ENCODE data around the gene TMEM42. TPM values are rescaled to one million over a fixed set of nuclear protein-coding genes. Genes with fewer than 3 reads are reported as not detected.

TMEM42 gene
- total RNA-seq, 1 experiment from 2014 or later: 12.3 TPM

- BruUV-seq (replicated peaks): no TSS peak
- DNase-seq: no peak
- Mint-ChIP-seq H3K36me3 (ENCODE audit: insufficient read depth, unreplicated experiment) (peaks cover 4% of the 10 kb centered on the region), H3K27me3 (ENCODE audit: unreplicated experiment) (no peaks in the 10 kb centered on the region), H3K4me3 (ENCODE audit: low read depth, unreplicated experiment) (no peak overlapping the region), H3K27ac (ENCODE audit: unreplicated experiment) (no peak overlapping the region), H3K4me1 (ENCODE audit: low read depth, unreplicated experiment) (no peaks in the 10 kb centered on the region), H3K9me3 (ENCODE audit: low read depth, unreplicated experiment) (no peaks in the 10 kb centered on the region)
- CTCF ChIA-PET: no interaction called here
- TF ChIP-seq CTCF (IDR thresholded peaks at IDR 0.05; ENCODE audit: unreplicated experiment): no peak
- intact Hi-C loops (cut with micrococcal nuclease; ENCODE audit: unreplicated experiment): no loop called here
Measured at GRCh38 chr3:44909063-44909462, 47.4 kb downstream of the TMEM42 start.

- no peak overlapping the region for H3K27ac Mint-ChIP-seq (ENCODE audit: unreplicated experiment)
- no peak for TF ChIP-seq CTCF (IDR thresholded peaks at IDR 0.05; ENCODE audit: unreplicated experiment)
- H3K4me1 Mint-ChIP-seq (ENCODE audit: low read depth, unreplicated experiment): no peaks in the 10 kb centered on the region
- DNase-seq: no peak
- no peaks in the 10 kb centered on the region for H3K27me3 Mint-ChIP-seq (ENCODE audit: unreplicated experiment)
- no TSS peak for BruUV-seq (replicated peaks)
- H3K4me3 Mint-ChIP-seq (ENCODE audit: low read depth, unreplicated experiment): no peak overlapping the region
- peaks cover 4% of the 10 kb centered on the region for H3K36me3 Mint-ChIP-seq (ENCODE audit: insufficient read depth, unreplicated experiment)
- intact Hi-C loops (cut with micrococcal nuclease; ENCODE audit: unreplicated experiment): loop anchor here (10.0 kb wide), 1 partner anchor 76 kb away; no protein-coding TSS in a partner anchor
- H3K9me3 Mint-ChIP-seq (ENCODE audit: low read depth, unreplicated experiment): no peaks in the 10 kb centered on the region
- CTCF ChIA-PET: no interaction called here
Measured at GRCh38 chr3:44910693-44911092, 49.0 kb downstream of the TMEM42 start.

- Mint-ChIP-seq H3K4me3 (ENCODE audit: low read depth, unreplicated experiment) (no peak overlapping the region), H3K36me3 (ENCODE audit: insufficient read depth, unreplicated experiment) (peaks cover 10% of the 10 kb centered on the region), H3K27me3 (ENCODE audit: unreplicated experiment) (no peaks in the 10 kb centered on the region), H3K4me1 (ENCODE audit: low read depth, unreplicated experiment) (no peaks in the 10 kb centered on the region), H3K9me3 (ENCODE audit: low read depth, unreplicated experiment) (no peaks in the 10 kb centered on the region), H3K27ac (ENCODE audit: unreplicated experiment) (no peak overlapping the region)
- intact Hi-C loops (cut with micrococcal nuclease; ENCODE audit: unreplicated experiment): loop anchor here (2.0 to 10.0 kb wide), 3 partner anchors 29 to 381 kb away; no protein-coding TSS in a partner anchor
- peak; percentile 62 for TF ChIP-seq CTCF (IDR thresholded peaks at IDR 0.05; ENCODE audit: unreplicated experiment)
- no TSS peak for BruUV-seq (replicated peaks)
- CTCF ChIA-PET: interaction anchor here (1.3 to 1.4 kb wide), 2 partner anchors 19 to 23 kb away, joined by 3 read pairs; no protein-coding TSS in a partner anchor
- peak; percentile 78 for DNase-seq
Measured at GRCh38 chr3:44913868-44914468, 52.3 kb downstream of the TMEM42 start.

- DNase-seq: peak; percentile 44
- BruUV-seq (replicated peaks): no TSS peak
- Mint-ChIP-seq H3K4me3 (ENCODE audit: low read depth, unreplicated experiment) (no peak overlapping the region), H3K4me1 (ENCODE audit: low read depth, unreplicated experiment) (no peaks in the 10 kb centered on the region), H3K27me3 (ENCODE audit: unreplicated experiment) (no peaks in the 10 kb centered on the region), H3K27ac (ENCODE audit: unreplicated experiment) (no peak overlapping the region), H3K9me3 (ENCODE audit: low read depth, unreplicated experiment) (no peaks in the 10 kb centered on the region), H3K36me3 (ENCODE audit: insufficient read depth, unreplicated experiment) (peaks cover 10% of the 10 kb centered on the region)
- intact Hi-C loops (cut with micrococcal nuclease; ENCODE audit: unreplicated experiment): loop anchor here (2.0 to 10.0 kb wide), 3 partner anchors 30 to 382 kb away; no protein-coding TSS in a partner anchor
- CTCF ChIA-PET: interaction anchor here (0.7 to 1.4 kb wide), 4 partner anchors 9 to 61 kb away, joined by 3 read pairs; partner anchors contain the start of genes EXOSC7 and ZDHHC3
- TF ChIP-seq CTCF (IDR thresholded peaks at IDR 0.05; ENCODE audit: unreplicated experiment): peak; percentile 22
Measured at GRCh38 chr3:44914936-44915335, 53.2 kb downstream of the TMEM42 start.

Other genes with a start within 250 kb of the TMEM42 start
- gene ZNF197, start 236.9 kb upstream of the TMEM42 start, total RNA-seq (2022): 12.0 and 14.0 TPM in 2 replicates
- 11.3 and 11.8 TPM in 2 replicates for gene ZNF35, start 213.2 kb upstream of the TMEM42 start, total RNA-seq (2022)
- gene ZNF502, start 149.3 kb upstream of the TMEM42 start, total RNA-seq (2022): 0.99 and 1.8 TPM in 2 replicates
- gene ZNF501, start 132.3 kb upstream of the TMEM42 start, total RNA-seq (2022): 0.61 and 0.71 TPM in 2 replicates
- 28.8 and 36.9 TPM in 2 replicates for gene KIAA1143, start 100.3 kb upstream of the TMEM42 start, total RNA-seq (2022)
- gene KIF15, start 100.1 kb upstream of the TMEM42 start, total RNA-seq (2022): 17.0 and 18.4 TPM in 2 replicates
- 0.14 and 0.39 TPM in 2 replicates for gene TGM4, start 12.7 kb downstream of the TMEM42 start, total RNA-seq (2022)
- gene ZDHHC3, start 114.3 kb downstream of the TMEM42 start, total RNA-seq (2022): 83.0 and 84.9 TPM in 2 replicates
- gene EXOSC7, start 114.3 kb downstream of the TMEM42 start, total RNA-seq (2022): 44.1 and 50.1 TPM in 2 replicates
- gene CLEC3B, start 164.4 kb downstream of the TMEM42 start, total RNA-seq (2022): not detected in 2 replicates